Karpas-422 (cell line): ENCODE measurements around the gene PTPRM. TPM values are rescaled to one million over a fixed set of nuclear protein-coding genes. Genes with fewer than 3 reads are reported as not detected.

ENCODE experiments used
- DNase-seq: peaks from one replicate; pipeline ENCODE4 v3.0.0-alpha.2; 2015
- H2AFZ ChIP-seq: fragments of 200-600 bp; sonication (generic); 2 replicates; pipeline ENCODE4 v1.6.1; 2014; ENCODE audit warnings: antibody characterized with exemption, low read length, mixed read lengths
- H3K27ac ChIP-seq: fragments of 200-600 bp; sonication (generic); 2 replicates; pipeline ENCODE4 v1.5.1; 2014; ENCODE audit warnings: mild to moderate bottlenecking, low read length, moderate library complexity
- H3K27me3 ChIP-seq: fragments of 200-600 bp; sonication (generic); 2 replicates; pipeline ENCODE4 v1.6.1; 2014; ENCODE audit warnings: low read length, mixed read lengths
- H3K36me3 ChIP-seq: fragments of 200-600 bp; sonication (generic); 2 replicates; pipeline ENCODE4 v1.6.1; 2014; ENCODE audit warnings: low read length, mixed read lengths; ENCODE audit not compliant: insufficient read depth
- H3K4me1 ChIP-seq: fragments of 200-600 bp; sonication (generic); 2 replicates; pipeline ENCODE4 v1.6.1; 2014; ENCODE audit warnings: mild to moderate bottlenecking, low read length, mixed read lengths
- H3K4me2 ChIP-seq: fragments of 200-600 bp; sonication (generic); 2 replicates; pipeline ENCODE4 v1.6.1; 2014; ENCODE audit warnings: low read length, low read depth, mild to moderate bottlenecking; ENCODE audit not compliant: poor library complexity, severe bottlenecking
- H3K4me3 ChIP-seq: fragments of 200-600 bp; sonication (generic); 2 replicates; pipeline ENCODE4 v1.5.1; 2014; ENCODE audit warnings: mild to moderate bottlenecking, antibody characterized with exemption, low read length, mixed read lengths
- H3K79me2 ChIP-seq: fragments of 200-600 bp; sonication (generic); 2 replicates; pipeline ENCODE4 v1.6.1; 2014; ENCODE audit warnings: mild to moderate bottlenecking, low read length, mixed read lengths
- H3K9ac ChIP-seq: fragments of 200-600 bp; sonication (generic); 2 replicates; pipeline ENCODE4 v1.6.0; 2014; ENCODE audit warnings: low read length
- H3K9me2 ChIP-seq: fragments of 200-600 bp; sonication (generic), shearing (Covaris generic); replicated peaks from 2 replicates; pipeline ENCODE4 v1.6.0; 2014; ENCODE audit warnings: mild to moderate bottlenecking, low read length, moderate library complexity; ENCODE audit not compliant: insufficient read depth
- H3K9me3 ChIP-seq: fragments of 300-700, 200-600 bp; sonication (generic); 2 replicates; pipeline ENCODE4 v1.6.1; 2014; ENCODE audit warnings: low read length, mixed read lengths
- H4K20me1 ChIP-seq: fragments of 200-600 bp; sonication (generic); 2 replicates; pipeline ENCODE4 v1.6.1; 2014; ENCODE audit warnings: mild to moderate bottlenecking, antibody characterized with exemption, low read length, low read depth; ENCODE audit not compliant: insufficient read depth
- total RNA-seq: library from RNA; depleted of rRNA; stranded (reverse); fragments of >200 nt; shearing (Covaris generic); gene quantifications from 2 replicates; pipeline ENCODE4 v1.2.3, GENCODE V29; 2014; ENCODE audit warnings: low replicate concordance

Gene PTPRM
- total RNA-seq, 1 experiment from 2014 or later: not detected

DNA sequence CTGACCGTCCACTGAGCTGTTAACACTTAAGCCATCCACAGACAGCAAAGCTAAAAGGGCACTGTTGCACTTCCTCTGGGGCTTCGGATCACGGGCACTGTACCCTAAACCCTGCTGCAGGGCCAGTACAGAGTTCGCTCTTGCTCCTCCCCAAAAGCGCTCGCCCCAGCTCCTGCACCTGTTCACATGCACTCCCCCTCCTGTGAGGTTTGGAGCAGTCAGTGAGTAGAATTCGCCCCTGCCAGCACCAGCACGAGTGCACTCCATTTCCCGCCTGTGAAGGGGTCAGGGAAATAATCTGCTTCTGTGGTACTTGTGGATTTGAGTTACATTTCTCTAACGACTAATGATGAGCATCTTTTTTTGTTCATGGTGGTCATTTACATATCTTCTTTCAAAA, 158.8 kb downstream of the PTPRM start:
- peaks cover 3% of the 10 kb centered on the region; the same call in 1 of the 2 replicates for H3K9me3 ChIP-seq
- H3K27ac ChIP-seq: no peak overlapping the region
- H3K9ac ChIP-seq: no peak overlapping the region
- no peaks in the 10 kb centered on the region for H3K4me1 ChIP-seq
- no peaks in the 10 kb centered on the region for H3K36me3 ChIP-seq
- H3K4me3 ChIP-seq: no peak overlapping the region
- H3K9me2 ChIP-seq: no peaks in the 10 kb centered on the region
- H3K79me2 ChIP-seq: no peaks in the 10 kb centered on the region
- H3K27me3 ChIP-seq: no peaks in the 10 kb centered on the region
- H4K20me1 ChIP-seq: no peaks in the 10 kb centered on the region
- H3K4me2 ChIP-seq: no peak overlapping the region
- no peak overlapping the region for H2AFZ ChIP-seq
- no peak for DNase-seq

- Histone ChIP-seq H3K36me3 (no peaks in the 10 kb centered on the region), H3K9me3 (peaks cover 3% of the 10 kb centered on the region; the same call in 1 of the 2 replicates), H3K4me1 (no peaks in the 10 kb centered on the region), H3K9ac (no peak overlapping the region), H3K79me2 (no peaks in the 10 kb centered on the region), H2AFZ (no peak overlapping the region), H3K4me2 (no peak overlapping the region), H3K9me2 (no peaks in the 10 kb centered on the region), H3K27me3 (no peaks in the 10 kb centered on the region), H3K27ac (no peak overlapping the region), H3K4me3 (no peak overlapping the region), H4K20me1 (no peaks in the 10 kb centered on the region)
- no peak for DNase-seq
These were observed 159.4 kb downstream of the PTPRM start for GRCh38 chr18:7726522-7726921.

DNA sequence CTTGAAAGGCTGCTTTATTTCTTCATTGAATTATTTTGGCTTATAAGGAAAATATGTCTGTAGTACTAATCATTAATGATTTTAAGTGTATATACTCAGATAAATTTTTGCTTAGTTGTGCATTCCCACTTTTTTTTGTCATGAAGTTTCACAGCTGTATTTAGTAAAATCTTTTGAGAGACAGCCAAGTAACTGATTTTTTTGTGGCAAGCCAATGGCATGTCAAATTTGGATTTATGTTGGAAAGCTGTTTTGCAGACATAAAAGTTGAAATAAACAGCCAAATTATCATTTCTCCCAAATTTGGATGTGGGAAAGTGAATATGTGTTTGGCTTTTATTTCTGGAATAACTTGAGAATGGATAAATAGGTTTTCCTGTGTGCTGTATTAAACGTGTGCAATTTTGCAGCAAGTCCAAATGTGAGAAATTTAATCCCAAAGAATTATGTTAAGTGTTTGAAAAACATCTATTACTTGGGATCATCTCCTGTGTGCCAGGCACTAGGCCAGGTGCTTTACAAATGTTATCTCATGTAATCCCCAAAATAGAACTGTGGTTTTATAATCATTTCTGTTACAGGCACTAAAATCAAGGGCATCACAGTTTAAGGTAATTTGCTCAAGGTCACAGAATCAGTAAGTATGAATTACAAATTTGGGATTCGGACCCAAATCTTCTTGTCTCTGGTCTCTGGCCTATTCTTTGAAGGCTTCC, 160.4 kb downstream of the PTPRM start:
- Histone ChIP-seq H3K27me3 (no peaks in the 10 kb centered on the region), H3K36me3 (no peaks in the 10 kb centered on the region), H2AFZ (no peak overlapping the region), H3K9me3 (no peaks in the 10 kb centered on the region), H3K27ac (no peak overlapping the region), H3K4me3 (no peak overlapping the region), H3K79me2 (no peaks in the 10 kb centered on the region), H3K4me2 (no peak overlapping the region), H3K9me2 (no peaks in the 10 kb centered on the region), H4K20me1 (no peaks in the 10 kb centered on the region), H3K9ac (no peak overlapping the region), H3K4me1 (no peaks in the 10 kb centered on the region)
- DNase-seq: no peak

- no peak for DNase-seq
- Histone ChIP-seq H3K9me2 (no peaks in the 10 kb centered on the region), H3K27me3 (no peaks in the 10 kb centered on the region), H4K20me1 (no peaks in the 10 kb centered on the region), H3K36me3 (no peaks in the 10 kb centered on the region), H3K4me2 (no peak overlapping the region), H3K79me2 (no peaks in the 10 kb centered on the region), H3K4me3 (no peak overlapping the region), H3K9ac (no peak overlapping the region), H3K9me3 (no peaks in the 10 kb centered on the region), H3K4me1 (no peaks in the 10 kb centered on the region), H2AFZ (no peak overlapping the region), H3K27ac (no peak overlapping the region)
These were observed 161.2 kb downstream of the PTPRM start for GRCh38 chr18:7728297-7728696.

- Histone ChIP-seq H3K4me3 (no peak overlapping the region), H3K79me2 (no peaks in the 10 kb centered on the region), H3K9ac (no peak overlapping the region), H4K20me1 (no peaks in the 10 kb centered on the region), H3K4me1 (no peaks in the 10 kb centered on the region), H3K4me2 (no peak overlapping the region), H3K9me2 (no peaks in the 10 kb centered on the region), H3K36me3 (no peaks in the 10 kb centered on the region), H3K27ac (no peak overlapping the region), H3K27me3 (no peaks in the 10 kb centered on the region), H3K9me3 (no peaks in the 10 kb centered on the region), H2AFZ (no peak overlapping the region)
- DNase-seq: no peak
These were observed 162.8 kb downstream of the PTPRM start for GRCh38 chr18:7729868-7730267.

DNA sequence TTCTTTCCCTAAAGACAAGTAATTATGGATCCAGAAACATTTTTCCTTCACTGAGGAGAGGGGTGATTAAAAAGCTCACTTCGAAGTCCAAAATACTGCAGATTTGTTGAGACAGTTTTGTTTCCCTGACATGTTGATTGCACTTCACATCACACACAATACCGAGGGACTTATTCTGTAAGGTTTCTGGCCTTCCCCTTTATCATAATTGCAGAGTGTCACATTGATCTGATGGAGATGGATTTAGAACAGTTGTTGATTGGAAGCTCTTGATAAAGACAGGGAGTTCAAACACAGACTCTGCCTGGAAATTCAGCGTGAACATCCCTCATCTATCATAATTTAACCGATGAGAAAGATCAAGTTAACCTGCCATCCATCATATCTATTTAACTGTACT, 163.6 kb downstream of the PTPRM start:
- no peaks in the 10 kb centered on the region for H3K9me2 ChIP-seq
- no peaks in the 10 kb centered on the region for H3K9me3 ChIP-seq
- H3K79me2 ChIP-seq: no peaks in the 10 kb centered on the region
- no peak overlapping the region for H3K9ac ChIP-seq
- H3K4me2 ChIP-seq: no peak overlapping the region
- no peak overlapping the region for H3K27ac ChIP-seq
- H3K36me3 ChIP-seq: no peaks in the 10 kb centered on the region
- no peaks in the 10 kb centered on the region for H4K20me1 ChIP-seq
- H3K27me3 ChIP-seq: no peaks in the 10 kb centered on the region
- H3K4me3 ChIP-seq: no peak overlapping the region
- no peak for DNase-seq
- H3K4me1 ChIP-seq: no peaks in the 10 kb centered on the region
- no peak overlapping the region for H2AFZ ChIP-seq

- no peaks in the 10 kb centered on the region for H3K9me2 ChIP-seq
- H2AFZ ChIP-seq: no peak overlapping the region
- no peak overlapping the region for H3K27ac ChIP-seq
- no peaks in the 10 kb centered on the region for H4K20me1 ChIP-seq
- H3K36me3 ChIP-seq: no peaks in the 10 kb centered on the region
- no peak overlapping the region for H3K4me3 ChIP-seq
- DNase-seq: no peak
- no peak overlapping the region for H3K9ac ChIP-seq
- no peaks in the 10 kb centered on the region for H3K9me3 ChIP-seq
- no peak overlapping the region for H3K4me2 ChIP-seq
- no peaks in the 10 kb centered on the region for H3K79me2 ChIP-seq
- no peaks in the 10 kb centered on the region for H3K4me1 ChIP-seq
- H3K27me3 ChIP-seq: no peaks in the 10 kb centered on the region
These were observed 166.5 kb downstream of the PTPRM start for GRCh38 chr18:7733642-7734041.

DNA sequence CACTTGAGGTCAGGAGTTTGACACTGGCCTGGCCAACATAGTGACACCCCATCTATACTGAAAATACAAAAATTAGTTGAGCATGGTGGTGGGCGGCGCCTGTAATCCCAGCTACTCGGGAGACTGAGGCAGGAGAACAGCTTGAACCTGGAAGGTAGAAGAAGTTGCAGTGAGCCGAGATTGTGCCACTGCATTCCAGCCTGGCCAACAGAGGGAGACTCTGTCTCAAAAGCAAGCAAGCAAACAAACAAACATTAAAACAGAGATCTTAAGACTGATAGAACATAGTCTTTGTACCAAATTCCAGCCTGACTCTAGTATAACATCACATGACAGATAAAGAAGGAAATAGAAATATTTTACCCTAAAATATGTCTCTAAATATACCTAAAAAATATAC, 168.1 kb downstream of the PTPRM start:
- Histone ChIP-seq H3K27me3 (no peaks in the 10 kb centered on the region), H3K27ac (no peak overlapping the region), H3K4me3 (no peak overlapping the region), H3K4me1 (no peaks in the 10 kb centered on the region), H3K79me2 (no peaks in the 10 kb centered on the region), H3K9ac (no peak overlapping the region), H3K36me3 (no peaks in the 10 kb centered on the region), H2AFZ (no peak overlapping the region), H4K20me1 (no peaks in the 10 kb centered on the region), H3K9me2 (no peaks in the 10 kb centered on the region), H3K9me3 (no peaks in the 10 kb centered on the region), H3K4me2 (no peak overlapping the region)
- no peak for DNase-seq
